Lower lobe of right lung (tissue), 2 donors: Measurements from ENCODE around the gene JUND. TPM values are rescaled to one million over a fixed set of nuclear protein-coding genes. Genes with fewer than 3 reads are reported as not detected.

ENCODE experiments used
- ATAC-seq, 2 donors: fragments of 200-7000 bp; cut with Tn5 transposase; one replicate each; pipeline ENCODE4 v1.9.1; 2020 to 2022; ENCODE audit warnings: mild to moderate bottlenecking in 2 of 2, moderate library complexity in 2 of 2
- DNase-seq: peaks from one replicate; pipeline ENCODE4 v3.0.0-alpha.2; 2020
- H3K27ac ChIP-seq: fragments of 200-600 bp; one replicate; pipeline ENCODE4 v1.8.0; 2022
- H3K27me3 ChIP-seq: fragments of 200-600 bp; one replicate; pipeline ENCODE4 v1.8.0; 2022; ENCODE audit warnings: low read depth
- H3K36me3 ChIP-seq: fragments of 200-600 bp; one replicate; pipeline ENCODE4 v1.8.0; 2022; ENCODE audit warnings: mild to moderate bottlenecking
- H3K4me1 ChIP-seq: fragments of 200-600 bp; one replicate; pipeline ENCODE4 v1.8.0; 2022
- H3K4me3 ChIP-seq: fragments of 200-600 bp; one replicate; pipeline ENCODE4 v1.8.0; 2022; ENCODE audit warnings: mild to moderate bottlenecking
- H3K9me3 ChIP-seq: fragments of 200-600 bp; one replicate; pipeline ENCODE4 v1.8.0; 2022
- CTCF ChIP-seq: fragments of 200-600 bp; IDR thresholded peaks from one replicate; pipeline ENCODE4 v1.8.0; 2022; ENCODE audit warnings: antibody characterized with exemption, mild to moderate bottlenecking
- intact Hi-C: fragments of 100-400 bp; cut with DNase I; formaldehyde crosslinking; loops from one replicate; pipeline ENCODE4 v1.11.0; 2022
- total RNA-seq: library from RNA; stranded (reverse); fragmentation: NEBNext Ultra II Directional; extraction: Animal tissue kit (Norgen Biotek cat#: 25700); gene quantifications from one replicate; pipeline ENCODE4 v1.2.1, GENCODE V29; 2021
- donor health status: DM: no; HTN: yes; CAD: no; lungs with severe emphysema.

Gene JUND
- total RNA-seq, 1 donor from 2014 or later: 150 TPM

- DNase-seq (no peak), ATAC-seq (peak; percentile 50 to 63)
- Histone ChIP-seq H3K27ac (no peak overlapping the region), H3K27me3 (no peaks in the 10 kb centered on the region), H3K9me3 (no peaks in the 10 kb centered on the region), H3K4me3 (no peak overlapping the region), H3K4me1 (peaks cover 20% of the 10 kb centered on the region), H3K36me3 (peaks cover 8% of the 10 kb centered on the region)
- peak; percentile 17 for TF ChIP-seq CTCF
- intact Hi-C loops: loop anchor here (10.0 kb wide), 1 partner anchor 50 kb away; the partner anchor contains the start of gene RAB3A
These were observed 26.6 kb downstream of the JUND start for GRCh38 chr19:18254546-18255503.

GRCh38 chr19:18253716-18254115 lies 27.7 kb downstream of the JUND start:
- Histone ChIP-seq H3K4me3 (no peak overlapping the region), H3K9me3 (no peaks in the 10 kb centered on the region), H3K4me1 (peaks cover 20% of the 10 kb centered on the region), H3K27me3 (no peaks in the 10 kb centered on the region), H3K27ac (peak overlapping the region; percentile 27), H3K36me3 (peaks cover 8% of the 10 kb centered on the region)
- ATAC-seq (peak; percentile 66 to 78), DNase-seq (peak; percentile 59)
- intact Hi-C loops: loop anchor here (10.0 kb wide), 1 partner anchor 49 kb away; the partner anchor contains the start of gene RAB3A
- no peak for TF ChIP-seq CTCF

- ATAC-seq (no peak), DNase-seq (no peak)
- Histone ChIP-seq H3K4me1 (peaks cover 20% of the 10 kb centered on the region), H3K27me3 (no peaks in the 10 kb centered on the region), H3K27ac (no peak overlapping the region), H3K36me3 (peaks cover 8% of the 10 kb centered on the region), H3K9me3 (no peaks in the 10 kb centered on the region), H3K4me3 (no peak overlapping the region)
- no peak for TF ChIP-seq CTCF
- intact Hi-C loops: loop anchor here (10.0 kb wide), 1 partner anchor 48 kb away; the partner anchor contains the start of gene RAB3A
These were observed 28.3 kb downstream of the JUND start for GRCh38 chr19:18253130-18253529.

- Histone ChIP-seq H3K4me1 (peaks cover 20% of the 10 kb centered on the region), H3K4me3 (no peak overlapping the region), H3K27ac (no peak overlapping the region), H3K36me3 (peaks cover 7% of the 10 kb centered on the region), H3K9me3 (no peaks in the 10 kb centered on the region), H3K27me3 (no peaks in the 10 kb centered on the region)
- DNase-seq (no peak), ATAC-seq (no peak)
- TF ChIP-seq CTCF: no peak
- intact Hi-C loops: loop anchor here (10.0 kb wide), 1 partner anchor 48 kb away; the partner anchor contains the start of gene RAB3A
These were observed 29.1 kb downstream of the JUND start for GRCh38 chr19:18252370-18252717.

- no peak overlapping the region for H3K27ac ChIP-seq
- peak; percentile 69 for DNase-seq
- peak; percentile 94 for TF ChIP-seq CTCF
- H3K9me3 ChIP-seq: no peaks in the 10 kb centered on the region
- intact Hi-C loops: loop anchor here (10.0 kb wide), 1 partner anchor 47 kb away; the partner anchor contains the start of gene RAB3A
- H3K4me3 ChIP-seq: no peak overlapping the region
- peaks cover 1% of the 10 kb centered on the region for H3K36me3 ChIP-seq
- H3K27me3 ChIP-seq: no peaks in the 10 kb centered on the region
- peaks cover 20% of the 10 kb centered on the region for H3K4me1 ChIP-seq
- peak; percentile 52 to 63 for ATAC-seq
These were observed 29.6 kb downstream of the JUND start for GRCh38 chr19:18251587-18252369.
